GM11168 (cell line): Measurements from ENCODE around the gene E4F1.
"Not testable (repeated sequence)": the region's sequence is repeated elsewhere in the genome, so short reads cannot be mapped to it uniquely, and the experiment has no call there.

Experiments
- in situ Hi-C: fragments of 300-500 bp; cut with MboI; formaldehyde crosslinking; loops from one replicate; pipeline ENCODE4 v1.12.0; 2022; ENCODE audit warnings: low sequenced_read_pairs; ENCODE audit not compliant: unreplicated experiment

E4F1 gene

GRCh38 chr16:2188395-2188794 lies 35.0 kb upstream of the E4F1 start:
- in situ Hi-C loops = no loop called here

DNA sequence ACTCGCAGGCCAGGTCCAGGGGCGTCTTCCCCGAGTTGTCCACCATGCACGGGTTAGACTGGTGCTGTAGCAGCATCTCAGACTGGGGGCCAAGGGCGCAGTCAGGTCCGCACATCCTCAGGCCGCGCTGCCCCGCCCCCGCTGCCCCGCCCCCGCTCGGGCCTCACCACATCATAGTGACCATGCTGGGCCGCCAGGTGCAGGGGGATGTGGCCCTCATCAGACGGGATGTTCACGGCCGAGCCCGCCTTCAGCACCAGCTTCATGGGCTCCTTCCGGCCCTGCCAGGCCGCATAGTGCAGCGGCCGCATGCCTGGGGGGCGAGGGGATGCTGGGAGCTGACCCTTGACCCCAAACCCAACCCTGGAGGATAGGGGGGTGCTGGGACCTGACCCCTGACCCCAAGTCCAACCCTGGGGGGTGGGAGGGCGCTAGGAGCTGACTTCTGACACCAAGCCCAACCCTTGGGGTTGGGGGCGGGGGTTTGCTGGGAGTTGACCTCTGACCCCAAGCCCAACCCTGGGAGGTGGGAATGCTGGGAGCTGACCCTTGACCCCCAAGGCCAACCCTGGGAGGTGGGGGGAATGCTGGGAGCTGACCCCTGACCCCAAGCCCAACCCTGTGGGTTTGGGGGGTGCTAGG lies 34.0 kb upstream of the E4F1 start:
- in situ Hi-C loops = no loop called here

DNA sequence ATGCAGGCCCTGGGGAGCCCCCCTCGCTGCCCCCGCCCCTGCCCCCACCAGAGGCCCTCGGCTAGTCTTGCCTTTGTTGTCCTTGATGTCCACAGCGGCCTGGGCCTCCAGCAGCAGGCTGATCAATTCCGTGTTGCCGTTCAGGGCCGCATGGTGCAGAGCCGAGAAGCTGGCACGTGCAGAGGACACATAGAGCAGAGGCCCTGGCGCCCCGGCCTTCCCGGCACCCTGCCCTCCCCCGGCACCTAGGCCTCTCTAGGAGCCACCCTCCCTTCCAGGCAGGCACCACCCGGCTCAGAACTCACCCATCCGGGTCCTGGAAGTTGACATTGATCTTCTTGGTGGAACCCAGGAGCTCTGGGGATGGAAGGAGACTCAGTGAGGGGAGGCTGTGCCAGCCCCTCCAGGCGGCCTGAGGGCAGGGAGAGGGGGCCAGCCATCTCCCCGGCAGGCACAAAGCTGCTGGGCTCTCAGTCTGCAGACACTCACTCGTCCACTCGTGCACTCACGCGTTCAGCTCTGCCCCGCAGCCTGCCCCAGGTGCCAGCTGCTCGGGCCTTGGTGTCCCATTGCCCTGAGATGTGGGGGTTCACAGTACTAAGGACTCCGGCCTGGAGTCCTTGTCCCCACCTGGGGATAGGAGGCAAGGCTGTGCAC lies 33.3 kb upstream of the E4F1 start:
- in situ Hi-C loops = no loop called here

DNA sequence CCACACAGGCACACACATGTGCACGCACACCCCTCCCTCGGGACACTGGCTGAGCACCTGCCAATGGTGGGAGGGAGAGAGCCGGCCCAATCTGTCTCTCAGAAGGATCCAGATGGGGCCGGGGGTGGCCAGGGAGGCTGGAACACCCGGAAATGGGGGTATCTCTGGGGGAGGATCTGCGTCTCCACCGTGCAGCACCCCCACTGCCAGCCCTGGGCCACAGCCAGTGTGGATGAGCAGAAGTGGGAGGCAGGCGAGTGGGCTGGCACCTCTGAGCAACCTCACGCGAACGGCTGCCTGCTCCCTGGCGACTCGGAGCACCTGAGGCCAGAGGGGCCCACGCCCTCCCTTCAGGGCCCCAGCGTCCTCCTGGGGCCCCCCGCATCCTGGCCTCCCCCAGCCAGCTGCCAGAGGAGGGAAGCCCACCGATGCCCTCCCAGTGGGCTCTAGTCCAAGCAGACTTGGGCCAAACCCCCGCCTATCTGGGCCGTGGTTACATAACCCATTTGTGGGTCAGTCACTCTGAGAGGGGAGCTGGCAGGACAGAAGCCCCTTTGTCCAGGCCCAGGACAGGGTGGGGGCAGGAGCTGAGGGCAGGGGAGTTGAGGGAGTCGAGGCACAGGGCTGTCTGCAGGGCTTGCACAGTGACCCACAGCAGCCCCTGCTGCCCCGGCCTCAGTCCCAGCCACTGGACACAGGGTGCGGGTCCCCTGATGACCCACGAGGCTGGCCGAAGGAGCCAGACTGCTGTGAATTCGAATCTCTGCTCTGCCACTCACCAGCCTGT lies 32.5 kb upstream of the E4F1 start:
- in situ Hi-C loops = no loop called here

- in situ Hi-C loops = no loop called here
Observed at GRCh38 chr16:2191446-2191706, 32.0 kb upstream of the E4F1 start.

- in situ Hi-C loops = no loop called here
Observed at GRCh38 chr16:2194166-2194834, 29.1 kb upstream of the E4F1 start.

GRCh38 chr16:2194852-2195321 lies 28.5 kb upstream of the E4F1 start:
- in situ Hi-C loops = no loop called here

GRCh38 chr16:2195322-2196161 lies 27.8 kb upstream of the E4F1 start:
- in situ Hi-C loops = no loop called here

DNA sequence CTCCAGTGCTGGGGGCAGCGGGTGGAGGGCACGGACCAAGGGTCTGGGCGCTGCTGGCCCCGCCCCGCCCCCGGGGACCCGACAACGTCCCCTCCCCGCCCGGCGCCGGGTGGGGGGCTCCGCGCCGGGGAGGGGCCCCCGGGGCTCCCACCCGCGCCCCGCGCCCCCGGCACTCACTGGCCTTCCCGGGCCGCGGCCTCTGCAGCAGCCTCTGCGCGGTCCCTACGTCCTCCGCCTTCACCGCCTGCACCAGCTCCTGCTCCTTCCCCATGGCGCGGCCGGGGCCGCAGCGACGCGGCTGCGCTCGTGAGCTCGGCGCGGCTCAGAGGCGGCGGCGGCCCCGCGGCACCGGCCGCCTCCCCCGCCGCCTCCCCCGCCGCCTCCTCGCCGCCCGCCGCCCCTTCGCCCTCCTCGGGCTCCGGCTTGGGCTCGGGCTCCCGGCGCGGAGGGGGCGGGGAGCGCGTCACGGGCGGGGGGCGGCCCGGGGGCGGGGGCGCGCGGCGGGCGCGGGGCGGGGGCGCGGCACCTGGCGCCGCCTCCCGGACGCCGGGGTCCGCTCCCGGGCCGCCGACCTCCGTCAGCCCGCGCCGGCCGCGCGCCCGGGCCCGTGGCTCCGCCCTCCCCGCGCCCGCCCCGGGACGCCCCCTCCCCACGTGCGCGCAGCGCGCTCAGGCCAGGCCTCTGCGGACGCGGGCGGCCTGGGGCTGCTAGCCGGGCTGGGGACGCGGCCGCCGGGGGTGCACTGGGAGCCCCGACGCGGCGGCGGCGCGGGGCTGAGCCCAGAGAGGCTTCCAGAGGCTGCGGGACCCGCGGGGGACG lies 27.0 kb upstream of the E4F1 start, which contains the start of gene CASKIN1:
Gene CASKIN1, minus strand, starts transcription at position 444 of the 819 bp plus-strand sequence. Its CDS starts 173 bp downstream, at position 271.
- in situ Hi-C loops = no loop called here

GRCh38 chr16:2196981-2197511 lies 26.3 kb upstream of the E4F1 start:
- in situ Hi-C loops = no loop called here

- in situ Hi-C loops = no loop called here
Observed at GRCh38 chr16:2197765-2198164, 25.6 kb upstream of the E4F1 start.

GRCh38 chr16:2198283-2198682 lies 25.1 kb upstream of the E4F1 start:
- in situ Hi-C loops = no loop called here

DNA sequence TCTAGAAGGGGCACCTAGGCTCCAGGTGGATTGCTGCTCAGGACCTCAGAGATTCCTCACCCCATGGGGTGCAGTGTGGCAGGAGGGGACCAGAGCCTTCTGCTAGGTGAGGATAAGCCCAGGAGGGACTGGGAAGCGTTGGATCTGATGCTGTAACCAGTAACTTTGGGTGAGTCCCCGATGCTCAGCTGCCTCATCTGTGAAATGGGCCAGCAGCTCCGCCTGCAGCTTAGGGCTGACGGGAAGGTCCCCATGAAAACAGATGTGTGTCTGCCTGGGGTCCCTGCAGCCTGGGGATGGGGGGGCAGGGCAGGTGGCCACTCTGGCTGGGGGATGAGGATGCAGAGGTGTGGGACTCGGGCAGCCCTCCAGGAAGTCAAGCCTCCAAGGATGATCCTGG lies 24.3 kb upstream of the E4F1 start:
- in situ Hi-C loops = no loop called here

- in situ Hi-C loops = no loop called here
Observed at GRCh38 chr16:2199621-2200139, 23.7 kb upstream of the E4F1 start.

DNA sequence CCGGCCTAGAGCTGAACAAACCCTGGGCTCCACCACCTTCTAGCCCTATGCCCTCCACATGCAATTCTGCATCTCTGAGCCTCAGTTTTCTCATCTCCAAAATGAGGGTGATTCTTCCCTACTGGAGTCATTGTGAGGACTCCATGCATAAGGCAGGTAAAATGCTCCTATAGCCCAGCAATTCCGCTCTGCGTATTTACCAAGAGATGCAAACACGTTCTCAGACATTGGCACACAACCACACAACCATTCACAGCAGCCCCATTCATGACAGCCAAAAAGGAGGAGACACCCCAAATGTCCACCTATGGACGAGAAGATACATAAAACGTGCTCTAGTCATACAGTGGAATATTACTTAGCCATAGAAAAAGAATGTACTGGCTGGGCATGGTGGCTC lies 23.1 kb upstream of the E4F1 start:
- in situ Hi-C loops = no loop called here

- in situ Hi-C loops = not testable (repeated sequence)
Observed at GRCh38 chr16:2203119-2203688, 20.2 kb upstream of the E4F1 start.

DNA sequence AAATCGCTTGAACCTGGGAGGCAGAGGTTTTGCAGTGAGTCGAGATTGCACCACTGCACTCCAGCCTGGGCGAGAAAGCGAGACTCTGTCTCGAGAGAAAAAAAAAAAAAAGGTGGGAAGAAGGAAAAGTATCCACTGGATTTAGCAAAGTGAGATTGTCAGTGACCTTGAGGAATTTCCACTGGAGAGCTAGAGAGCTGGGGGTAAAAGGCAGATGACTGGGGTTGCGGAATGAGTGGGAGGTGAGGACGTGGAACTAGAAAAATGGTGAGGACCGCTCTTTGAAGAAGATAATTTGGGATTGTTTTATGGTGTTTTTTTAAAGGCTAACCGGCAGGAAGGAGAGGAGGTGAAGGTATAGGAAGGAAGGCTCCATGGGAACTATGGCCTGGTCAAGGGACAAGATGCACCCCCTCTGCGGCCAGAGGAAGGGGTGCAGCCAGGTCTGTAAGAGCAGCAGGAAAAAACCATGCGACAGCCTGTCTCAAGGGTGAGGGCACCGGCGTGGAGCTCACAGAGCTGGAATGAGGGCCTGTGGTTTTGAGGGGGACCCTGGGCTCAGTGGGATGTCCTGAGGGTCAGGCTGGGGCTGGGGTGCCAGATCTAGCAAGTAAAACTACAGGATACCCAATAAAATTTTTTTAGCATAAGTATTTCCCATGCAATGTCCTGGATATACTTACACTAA lies 18.8 kb upstream of the E4F1 start:
- in situ Hi-C loops = no loop called here
